Mucosa of descending colon (tissue), 3 donors: ENCODE data around the gene SWSAP1. TPM values are rescaled to one million over a fixed set of nuclear protein-coding genes. Genes with fewer than 3 reads are reported as not detected.
"Not testable (repeated sequence)": the region's sequence is repeated elsewhere in the genome, so short reads cannot be mapped to it uniquely, and the experiment has no call there.

ENCODE experiments used
- ATAC-seq: fragments of 200-7000 bp; cut with Tn5 transposase; one replicate; pipeline ENCODE4 v1.9.1; 2020; ENCODE audit warnings: mild to moderate bottlenecking, moderate library complexity
- DNase-seq, 3 donors: peaks; one replicate each; pipeline ENCODE4 v3.0.0-alpha.2; 2020
- H3K36me3 ChIP-seq: fragments of 200-600 bp; one replicate; pipeline ENCODE4 v1.8.0; 2021; ENCODE audit warnings: low read depth, mild to moderate bottlenecking
- H3K4me1 ChIP-seq: fragments of 200-600 bp; one replicate; pipeline ENCODE4 v1.8.0; 2021; ENCODE audit warnings: low read depth, mild to moderate bottlenecking
- H3K4me3 ChIP-seq: fragments of 200-600 bp; one replicate; pipeline ENCODE4 v1.8.0; 2021; ENCODE audit warnings: mild to moderate bottlenecking
- H3K9me3 ChIP-seq: fragments of 200-600 bp; one replicate; pipeline ENCODE4 v1.8.0; 2021; ENCODE audit warnings: mild to moderate bottlenecking
- CTCF ChIP-seq: fragments of 200-600 bp; IDR thresholded peaks from one replicate; pipeline ENCODE4 v1.8.0; 2022; ENCODE audit warnings: antibody characterized with exemption, mild to moderate bottlenecking
- intact Hi-C, 2 donors: fragments of 100-400 bp; cut with DNase I in 1 of 2; cut with micrococcal nuclease in 1 of 2; formaldehyde crosslinking; loops; one replicate each; pipeline versions ENCODE4 v1.11.0 to v1.11.1; 2022; cut with DNase I, micrococcal nuclease
- total RNA-seq, 3 donors: library from RNA; stranded (reverse); fragmentation: NEBNext Ultra II Directional in 2 of 3; extraction: Animal tissue kit (Norgen Biotek cat#: 25700) in 2 of 3; gene quantifications; one replicate each; pipeline versions ENCODE4 v1.2.1 to v1.2.4, GENCODE V29; 2021 to 2023
- donor health status: DM: no; HTN: no; CAD: no; lungs with moderate emphysema.
- donor health status: DM: no; HTN: no; CAD: no.
- donor health status: DM: no; HTN: yes; CAD: no.

SWSAP1 gene
- total RNA-seq, 3 donors from 2014 or later: 2.5 to 3.4 (median 3.3) TPM

DNA sequence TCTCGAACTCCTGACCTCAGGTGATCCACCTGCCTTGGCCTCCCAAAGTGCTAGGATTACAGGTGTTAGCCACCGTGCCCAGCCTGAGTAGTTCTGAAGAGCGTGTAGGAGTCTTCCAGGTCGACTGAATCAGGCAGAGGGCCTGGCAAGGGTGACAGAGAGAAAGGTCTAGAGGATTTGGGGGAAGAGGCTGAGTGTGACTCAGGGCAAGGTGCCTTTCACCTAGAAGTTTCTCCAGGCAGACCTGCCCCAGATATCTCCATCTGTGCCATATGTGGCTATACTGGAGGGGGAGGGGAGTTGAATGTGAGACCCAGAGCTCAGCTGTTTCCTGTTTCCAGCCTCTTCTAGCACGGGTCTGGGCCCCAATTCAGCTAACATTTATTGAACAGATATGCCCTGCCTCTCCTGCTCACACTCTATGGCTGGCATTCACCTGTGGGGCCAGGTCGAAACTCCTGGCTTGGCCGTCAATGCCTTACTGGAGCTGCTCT is 26.9 kb upstream of the SWSAP1 start:
- ATAC-seq: no peak

GRCh38 chr19:11349171-11349570 is 25.3 kb upstream of the SWSAP1 start:
- TF ChIP-seq CTCF: no peak
- ATAC-seq (no peak), DNase-seq (no peak)
- Histone ChIP-seq H3K36me3 (peaks cover 3% of the 10 kb centered on the region), H3K9me3 (no peaks in the 10 kb centered on the region), H3K4me3 (no peak overlapping the region), H3K4me1 (peaks cover 20% of the 10 kb centered on the region)
- intact Hi-C loops: no loop called here

More for the DNA sequence above, 26.9 kb upstream of the SWSAP1 start:
- no peaks in the 10 kb centered on the region for H3K9me3 ChIP-seq
- TF ChIP-seq CTCF: no peak
- H3K36me3 ChIP-seq: peaks cover 3% of the 10 kb centered on the region
- intact Hi-C loops: no loop called here
- H3K4me3 ChIP-seq: no peak overlapping the region
- peaks cover 25% of the 10 kb centered on the region for H3K4me1 ChIP-seq
- DNase-seq: no peak

GRCh38 chr19:11354102-11354501 is 20.4 kb upstream of the SWSAP1 start:
- DNase-seq, H3K4me3 ChIP-seq, H3K36me3 ChIP-seq, H3K9me3 ChIP-seq, intact Hi-C loops, ATAC-seq, H3K4me1 ChIP-seq: not testable (repeated sequence)

GRCh38 chr19:11355160-11356073 is 19.0 kb upstream of the SWSAP1 start, which contains the start of gene PLPPR2:
Gene PLPPR2, plus strand, starts transcription at chr19:11355432. Its CDS starts 2,242 bp downstream, at chr19:11357674.
- Histone ChIP-seq H3K4me3 (peak within 1 kb of the TSS; percentile 14), H3K9me3 (no peaks in the 10 kb centered on the region), H3K4me1 (peaks cover 2% of the 10 kb centered on the region), H3K36me3 (no peaks in the 10 kb centered on the region)
- no peak for TF ChIP-seq CTCF
- intact Hi-C loops: no loop called here
- peak; percentile 92 to 94 (median 94) for DNase-seq
- ATAC-seq: peak; percentile 98

DNA sequence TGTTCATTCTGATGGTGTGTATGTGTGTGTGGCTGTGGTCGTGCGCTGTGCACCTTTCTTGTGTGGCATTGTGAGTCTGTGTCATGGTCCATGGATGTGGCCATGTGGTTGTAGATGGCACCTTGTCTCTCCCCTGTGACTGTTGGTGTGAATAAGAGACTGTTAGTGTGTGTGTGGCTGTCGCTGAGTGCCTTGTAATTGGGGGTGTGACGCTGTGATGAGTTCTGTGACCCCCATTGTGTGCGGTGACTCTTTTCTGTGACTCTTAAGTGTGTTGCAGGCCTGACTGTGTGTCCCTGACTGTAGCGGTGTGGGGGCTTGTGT is 18.4 kb upstream of the SWSAP1 start:
- no peak for DNase-seq
- Histone ChIP-seq H3K9me3 (no peaks in the 10 kb centered on the region), H3K36me3 (no peaks in the 10 kb centered on the region), H3K4me1 (peaks cover 3% of the 10 kb centered on the region), H3K4me3 (no peak overlapping the region)
- intact Hi-C loops: no loop called here
- no peak for ATAC-seq
- no peak for TF ChIP-seq CTCF
